ENCODE data around the gene UEVLD.

UEVLD gene

GRCh38 chr11:18567081-18567480 is 21.5 kb downstream of the UEVLD start (continued):
- TF ChIP-seq, protein P1, sequence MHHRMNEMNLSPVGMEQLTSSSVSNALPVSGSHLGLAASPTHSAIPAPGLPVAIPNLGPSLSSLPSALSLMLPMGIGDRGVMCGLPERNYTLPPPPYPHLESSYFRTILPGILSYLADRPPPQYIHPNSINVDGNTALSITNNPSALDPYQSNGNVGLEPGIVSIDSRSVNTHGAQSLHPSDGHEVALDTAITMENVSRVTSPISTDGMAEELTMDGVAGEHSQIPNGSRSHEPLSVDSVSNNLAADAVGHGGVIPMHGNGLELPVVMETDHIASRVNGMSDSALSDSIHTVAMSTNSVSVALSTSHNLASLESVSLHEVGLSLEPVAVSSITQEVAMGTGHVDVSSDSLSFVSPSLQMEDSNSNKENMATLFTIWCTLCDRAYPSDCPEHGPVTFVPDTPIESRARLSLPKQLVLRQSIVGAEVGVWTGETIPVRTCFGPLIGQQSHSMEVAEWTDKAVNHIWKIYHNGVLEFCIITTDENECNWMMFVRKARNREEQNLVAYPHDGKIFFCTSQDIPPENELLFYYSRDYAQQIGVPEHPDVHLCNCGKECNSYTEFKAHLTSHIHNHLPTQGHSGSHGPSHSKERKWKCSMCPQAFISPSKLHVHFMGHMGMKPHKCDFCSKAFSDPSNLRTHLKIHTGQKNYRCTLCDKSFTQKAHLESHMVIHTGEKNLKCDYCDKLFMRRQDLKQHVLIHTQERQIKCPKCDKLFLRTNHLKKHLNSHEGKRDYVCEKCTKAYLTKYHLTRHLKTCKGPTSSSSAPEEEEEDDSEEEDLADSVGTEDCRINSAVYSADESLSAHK (tag by site-specific recombination; IDR thresholded peaks at IDR 0.05), result no peak
- no peak for TF ChIP-seq SP7 (tag by site-specific recombination; IDR thresholded peaks at IDR 0.05)

DNA sequence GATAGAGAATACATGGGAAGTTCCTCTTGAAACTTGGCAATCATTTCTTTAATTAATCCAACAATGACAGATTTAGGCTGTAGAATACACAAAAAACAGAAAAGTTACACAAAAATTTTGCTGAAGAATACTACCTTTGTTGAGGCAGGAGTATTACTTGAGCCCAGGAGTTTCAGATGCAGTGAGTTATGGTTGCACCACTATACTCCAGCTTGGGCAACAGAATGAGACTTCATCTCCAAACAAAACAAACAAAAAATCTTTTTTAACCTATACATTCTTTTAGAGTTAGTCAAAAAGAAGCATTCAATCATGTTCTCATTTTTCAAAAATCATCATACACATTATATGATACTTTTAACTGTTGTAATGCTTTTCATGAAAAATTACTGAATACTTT is 22.1 kb downstream of the UEVLD start:
- TF ChIP-seq ZBTB48 (tag by site-specific recombination; IDR thresholded peaks at IDR 0.05) (no peak), ZSCAN18 (tag by site-specific recombination; IDR thresholded peaks at IDR 0.05) (no peak), ZNF221 (tag by site-specific recombination; IDR thresholded peaks at IDR 0.05; ENCODE audit: borderline replicate concordance) (no peak), ZNF174 (tag by site-specific recombination; IDR thresholded peaks at IDR 0.05) (no peak), ZNF214 (tag by site-specific recombination; IDR thresholded peaks at IDR 0.05; ENCODE audit: borderline replicate concordance) (no peak), ZNF596 (tag by site-specific recombination; IDR thresholded peaks at IDR 0.05) (no peak), ZNF747 (tag by site-specific recombination; IDR thresholded peaks at IDR 0.05) (no peak)
- Histone ChIP-seq H3K4me1 (ENCODE audit: control insufficient read depth, insufficient read depth, low read length) (no peaks in the 10 kb centered on the region), H3K36me3 (ENCODE audit: control insufficient read depth in 2 of 2, insufficient read depth in 1 of 2, low read length in 2 of 2) (peaks cover 4 to 16% of the 10 kb centered on the region in 2 experiments), H3K9me3 (ENCODE audit: control insufficient read depth, insufficient read depth, low read depth, low read length) (no peaks in the 10 kb centered on the region), H3K27ac (ENCODE audit: extremely low read depth, low read depth, low read length) (no peak overlapping the region), H3K4me3 (ENCODE audit: low read depth, low read length) (no peak overlapping the region)
- ChIA-PET CTCF (interaction anchor here (0.7 to 1.7 kb wide), 2 partner anchors 10 to 451 kb away, joined by 3 to 4 read pairs; no protein-coding TSS in a partner anchor), POLR2A (no interaction called here)

DNA sequence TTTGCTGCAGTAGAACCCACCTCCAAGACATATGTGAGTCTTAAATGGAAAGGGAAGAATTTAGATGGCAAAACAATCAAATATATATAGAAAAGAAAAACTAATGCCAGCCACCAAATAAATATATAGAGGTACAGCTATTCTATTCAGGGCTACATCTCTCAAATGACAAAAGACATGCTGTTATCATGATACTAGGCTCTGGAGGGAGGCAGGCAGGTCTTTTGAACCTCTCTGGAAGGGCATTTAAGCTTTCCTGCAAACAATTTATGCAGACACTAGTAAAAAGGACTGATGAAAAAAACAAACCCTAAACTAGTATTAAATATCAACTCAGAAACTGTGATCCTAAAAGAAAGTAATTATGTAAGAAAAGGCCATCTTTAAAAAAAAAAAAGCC is 24.4 kb downstream of the UEVLD start:
- no peak for TF ChIP-seq MYNN (tag by site-specific recombination; IDR thresholded peaks at IDR 0.05; ENCODE audit: borderline replicate concordance)
- no peak for TF ChIP-seq WT1 (tag by site-specific recombination; IDR thresholded peaks at IDR 0.05)
- TF ChIP-seq ZNF140 (tag by site-specific recombination; IDR thresholded peaks at IDR 0.05), result no peak
- TF ChIP-seq ZNF391 (tag by site-specific recombination; IDR thresholded peaks at IDR 0.05; ENCODE audit: borderline replicate concordance, low read depth), result no peak
- H3K27ac ChIP-seq (ENCODE audit: extremely low read depth, low read depth, low read length), result no peak overlapping the region
- CTCF ChIA-PET, result interaction anchor here (0.9 to 1.4 kb wide), 2 partner anchors 11 to 167 kb away, joined by 5 read pairs; no protein-coding TSS in a partner anchor
- H3K9me3 ChIP-seq (ENCODE audit: control insufficient read depth, insufficient read depth, low read depth, low read length), result no peaks in the 10 kb centered on the region
- peaks cover 0 to 12% of the 10 kb centered on the region in 2 experiments; a peak in 2 of 3 replicates for H3K36me3 ChIP-seq (ENCODE audit: control insufficient read depth in 2 of 2, insufficient read depth in 1 of 2, low read length in 2 of 2)
- POLR2A ChIA-PET, result interaction anchor here (0.8 to 1.1 kb wide), 2 partner anchors 10 to 24 kb away, joined by 3 read pairs; partner anchors contain the start of gene UEVLD
- no peaks in the 10 kb centered on the region for H3K4me1 ChIP-seq (ENCODE audit: control insufficient read depth, insufficient read depth, low read length)
- H3K4me3 ChIP-seq (ENCODE audit: low read depth, low read length), result no peak overlapping the region

DNA sequence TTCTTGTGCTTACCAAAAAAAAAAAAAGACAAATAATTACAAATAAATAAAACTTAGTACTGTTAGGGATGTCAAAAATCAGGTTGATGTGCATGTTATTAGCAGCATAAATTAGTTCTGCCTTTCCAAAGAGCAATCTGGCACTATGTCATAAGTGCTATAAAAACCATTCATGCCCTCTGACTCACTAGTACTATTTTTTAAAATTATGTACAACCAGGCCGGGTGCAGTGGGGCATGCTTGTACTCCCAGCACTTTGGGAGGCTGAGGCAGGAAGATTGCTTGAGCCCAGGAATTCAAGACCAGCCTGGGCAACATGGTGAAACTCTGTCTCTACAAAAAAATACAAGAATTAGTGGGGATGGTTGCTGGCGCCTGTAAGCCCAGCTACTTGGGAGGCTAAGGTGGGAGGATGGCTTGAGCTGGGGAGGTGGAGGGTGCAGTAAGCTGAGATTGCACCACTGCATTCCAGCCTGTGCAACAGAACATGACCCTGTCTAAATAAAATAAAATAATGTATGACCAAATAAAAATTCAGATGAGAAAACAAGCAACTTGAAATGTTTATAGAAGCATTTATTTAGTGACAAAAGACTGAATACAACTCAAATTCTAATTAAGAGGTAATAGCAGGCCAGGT is 25.3 kb downstream of the UEVLD start:
- H3K9me3 ChIP-seq (ENCODE audit: control insufficient read depth, insufficient read depth, low read depth, low read length), result no peaks in the 10 kb centered on the region
- H3K4me1 ChIP-seq (ENCODE audit: control insufficient read depth, insufficient read depth, low read length), result no peaks in the 10 kb centered on the region
- H3K27ac ChIP-seq (ENCODE audit: extremely low read depth, low read depth, low read length), result no peak overlapping the region
- no peak for TF ChIP-seq ZNF785 (tag by site-specific recombination; IDR thresholded peaks at IDR 0.05)
- no peak for TF ChIP-seq BCL11B (tag by site-specific recombination; IDR thresholded peaks at IDR 0.05; ENCODE audit: low read depth)
- no peak for TF ChIP-seq ZNF211 (tag by site-specific recombination; IDR thresholded peaks at IDR 0.05; ENCODE audit: low read depth)
- TF ChIP-seq EGR2 (tag by site-specific recombination; IDR thresholded peaks at IDR 0.05; ENCODE audit: low read depth), result no peak
- no peak for TF ChIP-seq ZNF274 (IDR thresholded peaks at IDR 0.05; ENCODE audit: low read length)
- no peak for TF ChIP-seq ZNF274 (tag by site-specific recombination; IDR thresholded peaks at IDR 0.05; ENCODE audit: borderline replicate concordance)
- TF ChIP-seq ZNF830 (tag by site-specific recombination; IDR thresholded peaks at IDR 0.05; ENCODE audit: low read depth), result no peak
- no peak for TF ChIP-seq REST (tag by site-specific recombination; IDR thresholded peaks at IDR 0.05)
- no peak for TF ChIP-seq SALL2 (tag by site-specific recombination; IDR thresholded peaks at IDR 0.05; ENCODE audit: borderline replicate concordance)
- POLR2A ChIA-PET, result interaction anchor here (0.8 kb wide), 1 partner anchor 9 kb away, joined by 3 read pairs; no protein-coding TSS in a partner anchor
- H3K36me3 ChIP-seq (ENCODE audit: control insufficient read depth in 2 of 2, insufficient read depth in 1 of 2, low read length in 2 of 2), result peaks cover 0 to 13% of the 10 kb centered on the region in 2 experiments; a peak in 2 of 3 replicates
- CTCF ChIA-PET, result interaction anchor here (1.4 kb wide), 1 partner anchor 168 kb away, joined by 5 read pairs; no protein-coding TSS in a partner anchor
- no peak overlapping the region for H3K4me3 ChIP-seq (ENCODE audit: low read depth, low read length)

Data from HEK293 (cell line).